GM12874 (cell line): ENCODE data around the gene TGIF1.
A peak's percentile ranks its signal among the peaks of the same experiment; 100 is the strongest.

Experiments
- TF ChIP-seq, protein P1 (sequence below): IDR thresholded peaks from 2 replicates; pipeline ENCODE4 v1.5.1; 2011; ENCODE audit warnings: low read depth, mild to moderate bottlenecking, control low read depth, low read length, moderate library complexity; ENCODE audit not compliant: insufficient read depth

Gene TGIF1

DNA sequence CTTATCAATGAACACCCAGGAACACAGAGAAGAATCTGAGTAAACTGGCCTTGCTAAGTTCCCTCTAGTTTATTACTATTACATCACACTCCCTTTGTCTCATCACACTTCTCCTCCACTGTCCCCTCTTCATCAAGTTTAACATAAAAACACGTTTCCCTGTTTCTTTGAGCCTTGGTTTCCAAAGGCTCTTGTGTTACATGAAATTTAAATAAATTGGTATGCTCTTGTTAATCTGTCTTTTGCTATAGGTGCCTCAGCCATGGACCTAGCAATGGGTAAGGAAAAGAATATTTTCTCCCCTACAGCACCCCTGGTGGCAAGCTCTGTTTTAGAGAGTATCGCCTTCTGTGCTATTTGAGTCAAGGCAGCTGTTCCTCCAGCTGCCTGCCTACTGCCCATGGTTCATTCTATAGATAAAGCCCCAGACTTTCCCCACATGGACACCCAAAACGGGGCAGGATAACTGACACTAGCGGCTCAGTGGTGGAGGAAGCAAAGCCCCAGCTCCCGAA lies 31.8 kb downstream of the TGIF1 start:
- TF ChIP-seq, protein P1, sequence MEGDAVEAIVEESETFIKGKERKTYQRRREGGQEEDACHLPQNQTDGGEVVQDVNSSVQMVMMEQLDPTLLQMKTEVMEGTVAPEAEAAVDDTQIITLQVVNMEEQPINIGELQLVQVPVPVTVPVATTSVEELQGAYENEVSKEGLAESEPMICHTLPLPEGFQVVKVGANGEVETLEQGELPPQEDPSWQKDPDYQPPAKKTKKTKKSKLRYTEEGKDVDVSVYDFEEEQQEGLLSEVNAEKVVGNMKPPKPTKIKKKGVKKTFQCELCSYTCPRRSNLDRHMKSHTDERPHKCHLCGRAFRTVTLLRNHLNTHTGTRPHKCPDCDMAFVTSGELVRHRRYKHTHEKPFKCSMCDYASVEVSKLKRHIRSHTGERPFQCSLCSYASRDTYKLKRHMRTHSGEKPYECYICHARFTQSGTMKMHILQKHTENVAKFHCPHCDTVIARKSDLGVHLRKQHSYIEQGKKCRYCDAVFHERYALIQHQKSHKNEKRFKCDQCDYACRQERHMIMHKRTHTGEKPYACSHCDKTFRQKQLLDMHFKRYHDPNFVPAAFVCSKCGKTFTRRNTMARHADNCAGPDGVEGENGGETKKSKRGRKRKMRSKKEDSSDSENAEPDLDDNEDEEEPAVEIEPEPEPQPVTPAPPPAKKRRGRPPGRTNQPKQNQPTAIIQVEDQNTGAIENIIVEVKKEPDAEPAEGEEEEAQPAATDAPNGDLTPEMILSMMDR = peak; percentile 55; the same call in 1 of the 2 replicates

DNA sequence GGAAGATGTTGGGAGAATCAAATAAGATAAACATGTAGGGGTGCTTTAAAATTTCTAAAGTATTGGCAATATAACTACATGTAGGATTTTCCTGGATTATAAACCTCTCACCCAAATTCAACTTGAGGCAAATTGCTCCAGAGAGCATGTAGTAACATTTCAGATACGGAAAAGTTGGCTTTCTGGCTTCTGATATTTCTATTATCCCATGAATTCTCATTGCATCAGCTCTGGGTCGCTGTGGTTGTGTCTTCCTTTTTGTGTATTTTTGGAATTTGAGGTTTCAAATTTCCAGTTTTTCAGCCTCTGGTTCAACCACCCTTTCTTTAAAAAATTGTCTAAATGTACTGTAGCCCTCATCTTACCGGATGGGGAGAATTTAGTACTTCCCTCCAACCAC lies 32.3 kb downstream of the TGIF1 start:
- TF ChIP-seq, protein P1 = no peak

DNA sequence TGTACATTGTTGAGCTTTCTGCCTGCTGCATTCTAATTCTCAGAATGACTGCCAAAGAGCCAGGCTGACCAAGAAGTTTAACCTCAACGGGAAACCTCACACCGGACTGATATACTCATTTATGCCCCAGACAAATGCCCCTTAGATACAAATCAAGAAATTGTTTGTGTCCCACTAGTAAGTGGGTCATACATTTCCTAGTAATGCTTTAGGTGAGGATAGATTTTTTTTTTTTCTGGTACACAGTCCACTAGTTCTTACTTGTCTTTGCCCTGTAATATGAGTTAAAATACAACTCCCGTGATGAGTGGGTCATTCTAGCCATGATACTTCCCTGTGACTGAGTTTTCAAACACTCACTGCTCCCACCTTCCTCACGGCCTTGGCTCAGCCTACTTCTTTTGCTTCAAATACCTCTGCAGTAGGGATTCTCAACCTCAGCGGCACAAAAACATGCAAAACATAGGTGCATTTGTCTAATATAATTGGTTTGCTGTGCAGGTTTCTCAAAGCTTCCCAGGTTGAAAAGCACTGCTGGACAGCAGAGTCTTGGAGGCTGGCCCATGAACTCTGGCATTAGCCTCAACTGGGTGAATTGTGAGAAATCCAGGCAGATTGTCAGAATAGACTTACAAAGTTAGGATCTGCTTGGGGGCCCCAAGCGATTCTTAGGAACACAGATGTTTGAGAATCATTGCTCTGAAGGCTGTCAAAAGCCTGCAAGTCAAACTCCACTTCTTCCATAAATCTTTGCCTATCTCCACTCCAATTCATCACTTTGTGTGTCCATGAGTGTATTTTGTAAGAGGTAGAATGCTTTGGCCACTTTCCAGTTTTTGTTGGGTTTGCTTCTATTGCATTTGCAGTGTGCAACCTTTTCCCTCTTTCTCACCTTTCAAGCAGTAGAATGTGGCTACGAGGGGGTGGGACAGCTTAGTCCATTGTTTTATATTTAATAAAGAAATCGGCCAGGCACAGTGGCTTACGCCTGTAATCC lies 35.5 kb downstream of the TGIF1 start:
- TF ChIP-seq, protein P1 = no peak

DNA sequence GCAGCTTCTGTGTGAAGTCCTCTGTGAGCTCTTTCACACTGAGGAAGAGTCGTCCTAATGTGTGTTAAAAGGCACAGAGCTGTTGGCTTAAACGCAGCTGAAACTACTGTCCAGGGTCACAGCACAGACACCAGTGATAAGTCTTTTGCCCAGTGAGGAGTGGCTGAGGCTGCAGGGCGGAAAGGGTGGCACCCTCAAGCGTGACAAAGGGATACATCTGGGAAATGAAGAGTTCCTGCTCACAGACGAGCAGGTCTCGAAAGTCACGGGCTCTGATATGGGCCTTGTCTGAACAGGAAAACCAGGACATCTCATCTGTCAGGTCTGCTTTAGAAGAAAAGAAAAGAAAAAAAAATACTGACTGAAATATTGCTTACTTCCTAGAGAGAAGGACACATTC lies 36.5 kb downstream of the TGIF1 start:
- TF ChIP-seq, protein P1 = no peak

DNA sequence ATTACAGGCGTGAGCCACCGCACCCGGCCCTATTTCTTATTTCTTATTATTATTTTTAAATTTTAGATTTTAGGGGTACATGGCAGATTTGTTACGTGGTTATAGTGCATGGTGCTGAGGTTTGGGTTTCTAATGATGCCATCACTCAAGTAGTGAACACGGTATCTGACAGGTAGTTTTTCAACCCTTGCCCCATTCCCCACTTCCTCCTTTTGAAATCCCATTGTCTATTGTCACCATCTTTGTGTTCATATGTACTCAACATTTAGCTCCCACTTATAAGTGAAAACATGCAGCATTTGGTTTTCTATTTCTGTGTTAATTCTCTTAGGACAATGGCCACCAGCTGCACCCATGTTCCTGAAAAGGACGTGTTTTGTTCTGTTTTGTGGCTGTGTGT lies 39.5 kb downstream of the TGIF1 start:
- TF ChIP-seq, protein P1 = no peak

DNA sequence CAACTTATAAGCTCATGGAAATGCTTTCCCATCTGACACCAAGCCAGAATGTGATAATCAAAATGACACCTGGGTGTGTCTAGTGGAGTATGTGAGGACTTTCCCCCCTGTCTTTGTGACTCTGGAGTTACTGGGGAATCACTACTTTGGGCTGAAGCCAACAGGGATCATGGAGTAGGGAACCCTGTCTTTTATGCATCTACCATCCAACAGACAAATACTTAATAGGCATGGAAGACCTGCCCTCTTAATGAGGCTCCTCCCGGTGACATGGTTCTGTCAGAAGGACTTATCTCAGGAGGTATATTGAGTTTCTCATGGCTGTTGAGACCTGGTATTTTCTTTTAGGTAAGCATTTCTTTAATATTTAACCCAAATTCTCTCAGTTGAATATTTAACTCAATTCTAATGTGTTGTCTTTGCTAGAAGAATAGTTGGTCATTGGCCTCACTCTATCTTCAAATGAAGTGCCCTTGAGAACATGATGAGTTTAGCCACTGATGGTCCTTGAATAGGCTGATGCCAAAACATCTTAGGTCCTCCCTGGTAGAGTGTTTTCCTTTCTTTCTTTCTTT lies 42.1 kb downstream of the TGIF1 start:
- TF ChIP-seq, protein P1 = no peak

DNA sequence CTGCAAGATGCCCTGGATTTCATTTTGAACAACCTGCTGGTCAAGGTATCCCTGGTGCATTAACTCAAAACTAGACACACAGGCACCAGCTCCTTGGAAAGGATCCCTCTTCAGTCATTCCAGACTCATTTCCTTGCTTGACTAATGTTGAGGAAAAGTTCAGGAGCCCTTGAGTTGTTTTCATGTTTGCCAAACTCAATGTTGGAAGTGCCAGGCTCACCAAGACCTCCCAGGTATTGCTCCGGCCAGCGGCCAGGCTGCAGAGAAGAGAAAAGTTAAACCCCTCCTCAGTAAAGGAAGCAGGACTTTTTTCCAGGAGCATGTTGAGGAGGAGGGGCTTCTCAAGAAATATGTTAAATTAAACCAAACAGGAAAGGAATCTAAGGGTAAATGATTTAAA lies 42.7 kb downstream of the TGIF1 start:
- TF ChIP-seq, protein P1 = no peak
